A549 treated with dexamethasone at 1 μM for 4 hours (cell line): ENCODE data around the gene PI4KA. TPM values are rescaled to one million over a fixed set of nuclear protein-coding genes. Genes with fewer than 3 reads are reported as not detected.

Experiments
- total RNA-seq: library from RNA; stranded (reverse); fragments of 200-300 nt; extraction: Qiagen RNA extraction; gene quantifications from 5 replicates; pipeline ENCODE4 v1.2.3, GENCODE V29; 2022

Gene PI4KA
- total RNA-seq = 17.2 to 23.0 TPM (median 21.6 TPM) in 5 replicates

GRCh38 chr22:20858615-20859416 lies at the start of gene PI4KA, which contains the start of gene SNAP29:
Gene PI4KA, minus strand, starts transcription at chr22:20858811. Its CDS starts 86 bp downstream, at chr22:20858725.
Gene SNAP29, plus strand, starts transcription at chr22:20859007. Its CDS starts 104 bp downstream, at chr22:20859111.

GRCh38 chr22:20773793-20774212 lies 84.8 kb downstream of the PI4KA start, which contains the start of gene SERPIND1:
Gene SERPIND1, plus strand, starts transcription at chr22:20774113. Its CDS starts 5,200 bp downstream, at chr22:20779313.

Other genes with a start within 250 kb of the PI4KA start
- not detected in 5 replicates for gene SERPIND1, start 84.7 kb downstream of the PI4KA start, total RNA-seq
- 14.4 to 22.1 TPM (median 19.7 TPM) in 5 replicates for gene SNAP29, start 196 bp upstream of the PI4KA start, total RNA-seq
- gene CRKL, start 58.6 kb upstream of the PI4KA start, total RNA-seq = 24.0 to 28.7 TPM (median 27.3 TPM) in 5 replicates
- 1.9 to 3.5 TPM (median 3.0 TPM) in 5 replicates for gene AIFM3, start 108.4 kb upstream of the PI4KA start, total RNA-seq
- gene LZTR1, start 123.5 kb upstream of the PI4KA start, total RNA-seq = 9.3 to 21.4 TPM (median 16.8 TPM) in 5 replicates
- gene THAP7, start 143.3 kb upstream of the PI4KA start, total RNA-seq = 15.5 to 26.2 TPM (median 23.5 TPM) in 5 replicates
- gene P2RX6, start 156.4 kb upstream of the PI4KA start, total RNA-seq = 0.50 to 0.93 TPM (median 0.72 TPM) in 5 replicates
- not detected in 5 replicates for gene SLC7A4, start 173.8 kb upstream of the PI4KA start, total RNA-seq
- gene LRRC74B, start 187.1 kb upstream of the PI4KA start, total RNA-seq = 0.08 TPM in 1 of 5 replicates, not detected in the others